BLaER1 treated with 17β-estradiol and CSF1 and Interleukin-3, amounts not matched to agents 10 nM and 100 nM (cell line): ENCODE results near the gene PLN.

ENCODE experiments used
- H3K27ac ChIP-seq, 11 experiments: shearing (Covaris generic); formaldehyde crosslinking; 2 replicates each; pipeline ENCODE4 v1.8.1; 2022
- H3K27me3 ChIP-seq, 11 experiments: shearing (Covaris generic); formaldehyde crosslinking; 2 replicates each; pipeline ENCODE4 v1.8.1; 2022
- H3K36me3 ChIP-seq, 11 experiments: shearing (Covaris generic); formaldehyde crosslinking; 2 replicates each; pipeline ENCODE4 v1.8.1; 2022
- H3K4me1 ChIP-seq, 10 experiments: shearing (Covaris generic); formaldehyde crosslinking; 2 replicates each; pipeline ENCODE4 v1.8.1; 2022
- H3K4me2 ChIP-seq, 11 experiments: shearing (Covaris generic); formaldehyde crosslinking; 2 replicates each; pipeline ENCODE4 v1.8.1; 2022
- H3K4me3 ChIP-seq, 10 experiments: shearing (Covaris generic); formaldehyde crosslinking; 2 replicates each; pipeline ENCODE4 v1.8.1; 2022
- H3K9ac ChIP-seq, 11 experiments: shearing (Covaris generic); formaldehyde crosslinking; 2 replicates each; pipeline ENCODE4 v1.8.1; 2022
- H3K9me3 ChIP-seq, 11 experiments: shearing (Covaris generic); formaldehyde crosslinking; replicated peaks in 1 of 11; 2 replicates each; pipeline ENCODE4 v1.8.1; 2022
- H4K20me1 ChIP-seq, 11 experiments: shearing (Covaris generic); formaldehyde crosslinking; 2 replicates each; pipeline ENCODE4 v1.8.1; 2022
- Cebpa-rat ChIP-seq, 11 experiments: shearing (Covaris generic); IDR thresholded peaks; 2 replicates each; pipeline ENCODE4 v1.8.1; 2022

PLN gene

DNA sequence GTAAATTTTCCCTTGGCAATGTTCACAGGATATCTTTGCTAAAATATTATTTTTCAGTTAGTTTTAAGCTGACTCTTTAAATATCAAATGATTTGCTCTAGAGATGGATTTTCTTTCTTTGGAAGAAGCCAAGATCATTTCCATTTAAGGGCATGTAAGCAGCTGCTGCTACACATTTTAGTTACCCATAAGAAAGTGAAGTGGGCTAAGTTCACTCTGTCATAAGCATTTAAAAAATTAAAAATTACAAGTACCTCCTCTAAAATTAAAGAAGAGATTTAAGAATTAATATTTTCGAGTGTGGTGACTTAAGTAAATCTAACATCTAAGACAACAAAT, 1.2 kb upstream of the PLN start:
- Histone ChIP-seq H3K27ac (no peak overlapping the region), H3K4me1 (peaks cover 0 to 5% (median 0%) of the 10 kb centered on the region in 10 experiments; a peak in 2 of 20 replicates), H3K4me2 (no peak overlapping the region), H3K4me3 (no peak overlapping the region), H3K27me3 (no peaks in the 10 kb centered on the region), H3K9ac (no peak overlapping the region), H3K36me3 (peaks cover 0 to 8% (median 0%) of the 10 kb centered on the region in 11 experiments; a peak in 1 of 22 replicates), H3K9me3 (no peaks in the 10 kb centered on the region), H4K20me1 (peaks cover 0 to 95% (median 0%) of the 10 kb centered on the region in 11 experiments; a peak in 4 of 22 replicates)
- no peak for TF ChIP-seq Cebpa-rat (IDR thresholded peaks at IDR 0.05)

DNA sequence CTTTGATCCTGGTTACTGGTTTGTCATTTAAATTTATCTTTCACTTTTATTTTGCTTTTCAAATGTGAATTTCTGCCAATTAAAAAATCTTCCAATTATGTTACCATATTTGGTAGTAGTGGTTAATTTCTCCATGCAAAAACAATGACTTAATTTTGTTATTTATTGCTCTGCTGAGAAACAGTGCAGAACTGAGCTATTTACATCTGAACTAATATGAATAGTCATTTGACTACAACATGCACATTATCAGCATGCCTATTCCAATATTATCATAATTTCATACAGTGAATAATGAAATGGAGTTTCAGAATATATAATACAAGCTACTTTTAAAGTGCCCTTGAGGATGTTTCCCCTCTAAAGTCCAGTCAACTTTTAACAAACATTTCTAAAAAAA, 517 bp downstream of the PLN start:
- Histone ChIP-seq H4K20me1 (peaks cover 0 to 96% (median 0%) of the 10 kb centered on the region in 11 experiments; a peak in 4 of 22 replicates), H3K27ac (no peak overlapping the region), H3K4me2 (no peak overlapping the region), H3K27me3 (no peaks in the 10 kb centered on the region), H3K36me3 (peaks cover 0 to 9% (median 0%) of the 10 kb centered on the region in 11 experiments; a peak in 1 of 22 replicates), H3K9me3 (no peaks in the 10 kb centered on the region), H3K4me1 (peaks cover 0 to 13% (median 4%) of the 10 kb centered on the region in 10 experiments; a peak in 7 of 20 replicates), H3K4me3 (no peak overlapping the region), H3K9ac (no peak overlapping the region)
- TF ChIP-seq Cebpa-rat (IDR thresholded peaks at IDR 0.05) = no peak

DNA sequence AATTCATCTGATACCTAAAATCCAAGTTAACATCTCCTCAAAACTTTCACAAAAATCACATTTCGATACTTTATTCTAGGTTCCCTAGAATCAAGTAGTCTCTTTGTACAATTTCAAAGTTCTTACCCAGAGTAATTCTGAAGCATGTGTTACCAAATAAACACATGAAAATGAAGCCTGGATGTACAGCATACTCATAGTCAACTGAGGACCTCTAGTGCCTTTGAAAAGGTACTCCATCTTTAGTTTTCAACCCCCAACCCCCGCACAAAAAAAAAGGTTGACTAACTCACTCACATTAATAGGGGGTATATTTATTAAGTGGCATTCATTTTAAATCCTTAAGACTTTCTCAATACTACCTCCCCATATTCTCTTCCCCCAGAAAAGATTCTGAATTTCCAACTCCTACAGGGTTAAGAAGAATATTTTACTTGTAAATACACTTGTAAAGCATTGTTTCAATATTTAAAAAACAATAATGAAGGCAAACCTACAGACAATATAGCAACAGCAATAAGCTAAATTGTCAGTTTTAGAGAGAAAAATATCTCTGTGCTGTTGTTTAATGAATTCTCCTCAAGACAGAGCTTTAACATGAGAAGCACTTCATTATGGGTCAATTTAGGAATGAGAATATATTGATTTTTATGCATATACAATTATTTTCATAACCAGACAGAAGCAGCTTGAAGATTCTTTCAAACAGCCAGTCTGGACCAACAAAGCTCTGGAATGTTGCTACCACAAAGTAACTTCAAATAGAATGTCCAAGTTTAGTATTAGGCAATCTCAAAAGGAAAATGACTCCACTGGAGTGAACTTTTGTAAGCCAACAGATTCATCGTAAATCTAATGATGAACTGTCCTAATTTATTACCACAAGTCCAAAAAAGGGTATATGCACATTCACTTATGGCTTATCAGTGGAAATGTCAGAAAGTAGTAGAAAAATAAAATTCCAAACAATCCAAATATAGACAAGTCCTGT, 3.3 kb downstream of the PLN start:
- Histone ChIP-seq H3K4me2 (no peak overlapping the region), H4K20me1 (peaks cover 0 to 95% (median 0%) of the 10 kb centered on the region in 11 experiments; a peak in 4 of 22 replicates), H3K36me3 (peaks cover 0 to 25% (median 0%) of the 10 kb centered on the region in 11 experiments; a peak in 4 of 22 replicates), H3K4me1 (peaks cover 0 to 17% (median 6%) of the 10 kb centered on the region in 10 experiments; a peak in 8 of 20 replicates), H3K27ac (no peak overlapping the region), H3K9me3 (0 out of 22 replicates have a peak, but pooled peaks cover 0 to 3% (median 0%) of the 10 kb centered on the region in 11 experiments), H3K9ac (no peak overlapping the region), H3K27me3 (no peaks in the 10 kb centered on the region), H3K4me3 (no peak overlapping the region)
- TF ChIP-seq Cebpa-rat (IDR thresholded peaks at IDR 0.05) = no peak

DNA sequence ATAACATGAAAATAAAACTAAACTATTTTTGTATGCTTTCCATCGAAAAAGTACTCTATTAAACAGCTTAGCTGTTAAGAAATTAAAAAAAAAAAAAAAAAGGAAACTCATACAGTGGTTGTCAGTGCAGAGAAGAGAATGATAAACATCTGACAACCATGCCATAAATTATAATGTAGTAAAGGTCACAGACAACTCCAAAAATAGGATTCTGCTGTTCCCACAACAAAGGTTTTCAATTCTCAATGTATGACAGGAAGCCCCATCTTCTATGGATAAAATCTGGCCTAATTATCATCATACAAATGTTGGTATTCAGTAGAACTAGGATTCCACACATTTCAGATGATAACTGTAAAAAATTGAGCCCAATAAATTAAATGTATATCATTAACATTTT, 5.0 kb downstream of the PLN start:
- H3K4me1 ChIP-seq = peaks cover 0 to 17% (median 7%) of the 10 kb centered on the region in 10 experiments; a peak in 9 of 20 replicates
- H3K9ac ChIP-seq = no peak overlapping the region
- no peak overlapping the region for H3K4me3 ChIP-seq
- H3K27ac ChIP-seq = no peak overlapping the region
- H3K27me3 ChIP-seq = no peaks in the 10 kb centered on the region
- no peak overlapping the region for H3K4me2 ChIP-seq
- H3K36me3 ChIP-seq = peaks cover 0 to 37% (median 0%) of the 10 kb centered on the region in 11 experiments; a peak in 5 of 22 replicates
- TF ChIP-seq Cebpa-rat (IDR thresholded peaks at IDR 0.05) = no peak
- peaks cover 0 to 95% (median 0%) of the 10 kb centered on the region in 11 experiments; a peak in 4 of 22 replicates for H4K20me1 ChIP-seq
- 0 out of 22 replicates have a peak, but pooled peaks cover 0 to 3% (median 0%) of the 10 kb centered on the region in 11 experiments for H3K9me3 ChIP-seq

DNA sequence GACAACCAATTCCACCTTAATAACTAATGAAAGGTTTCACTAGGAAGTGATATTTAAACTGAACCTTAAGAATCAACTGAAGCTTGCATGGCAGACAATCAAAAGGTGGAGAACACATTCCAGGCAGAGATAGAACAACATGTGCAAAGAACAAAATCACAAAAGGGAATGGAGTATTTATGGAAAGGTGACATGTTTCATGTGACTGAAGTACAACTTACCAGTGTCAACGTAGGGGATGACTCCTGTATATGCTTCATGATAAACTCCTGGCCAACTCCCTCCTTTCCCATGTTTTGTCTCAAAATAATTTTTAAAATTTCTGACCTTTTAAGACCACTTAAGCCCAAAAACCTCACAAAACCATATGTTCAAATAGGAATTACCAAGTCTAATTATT, 6.6 kb downstream of the PLN start:
- H3K4me2 ChIP-seq = no peak overlapping the region

DNA sequence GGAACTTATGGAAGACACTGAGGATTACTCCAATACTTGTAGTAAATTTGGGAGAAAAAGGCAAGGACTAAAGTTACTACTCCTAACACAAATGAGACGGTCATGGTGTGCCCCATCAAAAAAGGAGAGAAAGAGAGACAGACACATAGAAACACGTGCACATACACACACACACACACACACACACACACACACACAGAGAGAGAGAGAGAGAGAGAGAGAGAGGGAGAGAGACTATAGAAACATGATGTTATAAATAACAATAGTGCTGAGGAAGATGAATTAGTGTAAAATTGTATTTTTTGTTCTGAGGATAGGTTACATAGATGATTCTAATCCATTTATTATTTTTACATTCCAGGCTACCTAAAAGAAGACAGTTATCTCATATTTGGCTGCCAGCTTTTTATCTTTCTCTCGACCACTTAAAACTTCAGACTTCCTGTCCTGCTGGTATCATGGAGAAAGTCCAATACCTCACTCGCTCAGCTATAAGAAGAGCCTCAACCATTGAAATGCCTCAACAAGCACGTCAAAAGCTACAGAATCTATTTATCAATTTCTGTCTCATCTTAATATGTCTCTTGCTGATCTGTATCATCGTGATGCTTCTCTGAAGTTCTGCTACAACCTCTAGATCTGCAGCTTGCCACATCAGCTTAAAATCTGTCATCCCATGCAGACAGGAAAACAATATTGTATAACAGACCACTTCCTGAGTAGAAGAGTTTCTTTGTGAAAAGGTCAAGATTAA, 10.5 kb downstream of the PLN start:
- peaks cover 10 to 23% (median 13%) of the 10 kb centered on the region in 10 experiments for H3K4me1 ChIP-seq
- peak overlapping the region in 9 of 11 experiments; percentile 24 to 67 (median 38); a peak in 17 of 22 replicates for H3K27ac ChIP-seq
- H3K4me2 ChIP-seq = peak overlapping the region; percentile 35 to 74 (median 63); a peak in 21 of 22 replicates
- H3K4me3 ChIP-seq = no peak overlapping the region
- peaks cover 0 to 90% (median 0%) of the 10 kb centered on the region in 11 experiments; a peak in 4 of 22 replicates for H4K20me1 ChIP-seq
- peaks cover 0 to 58% (median 0%) of the 10 kb centered on the region in 11 experiments; a peak in 6 of 22 replicates for H3K36me3 ChIP-seq
- no peak for TF ChIP-seq Cebpa-rat (IDR thresholded peaks at IDR 0.05)
- peak overlapping the region in 5 of 11 experiments; percentile 10 to 42 (median 32); a peak in 6 of 22 replicates for H3K9ac ChIP-seq
- H3K9me3 ChIP-seq = 0 out of 22 replicates have a peak, but pooled peaks cover 0 to 3% (median 0%) of the 10 kb centered on the region in 11 experiments
- H3K27me3 ChIP-seq = no peaks in the 10 kb centered on the region

More for the DNA sequence above, 6.6 kb downstream of the PLN start:
- Histone ChIP-seq H3K9me3 (0 out of 22 replicates have a peak, but pooled peaks cover 0 to 3% (median 0%) of the 10 kb centered on the region in 11 experiments), H3K27me3 (no peaks in the 10 kb centered on the region), H4K20me1 (peaks cover 0 to 95% (median 0%) of the 10 kb centered on the region in 11 experiments; a peak in 4 of 22 replicates), H3K27ac (no peak overlapping the region), H3K9ac (no peak overlapping the region), H3K4me3 (no peak overlapping the region), H3K4me1 (peaks cover 10 to 29% (median 17%) of the 10 kb centered on the region in 10 experiments), H3K36me3 (peaks cover 0 to 40% (median 0%) of the 10 kb centered on the region in 11 experiments; a peak in 5 of 22 replicates)
- no peak for TF ChIP-seq Cebpa-rat (IDR thresholded peaks at IDR 0.05)

DNA sequence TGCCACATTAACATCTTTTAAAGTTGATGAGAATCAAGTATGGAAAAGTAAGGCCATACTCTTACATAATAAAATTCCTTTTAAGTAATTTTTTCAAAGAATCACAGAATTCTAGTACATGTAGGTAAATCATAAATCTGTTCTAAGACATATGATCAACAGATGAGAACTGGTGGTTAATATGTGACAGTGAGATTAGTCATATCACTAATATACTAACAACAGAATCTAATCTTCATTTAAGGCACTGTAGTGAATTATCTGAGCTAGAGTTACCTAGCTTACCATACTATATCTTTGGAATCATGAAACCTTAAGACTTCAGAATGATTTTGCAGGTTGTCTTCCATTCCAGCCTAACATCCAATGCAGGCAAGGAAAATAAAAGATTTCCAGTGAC, 11.6 kb downstream of the PLN start:
- Histone ChIP-seq H3K27me3 (no peaks in the 10 kb centered on the region), H3K4me1 (peaks cover 9 to 23% (median 11%) of the 10 kb centered on the region in 10 experiments), H3K27ac (peak overlapping the region in 4 of 11 experiments; percentile 24 to 67 (median 28); a peak in 5 of 22 replicates), H4K20me1 (peaks cover 0 to 90% (median 0%) of the 10 kb centered on the region in 11 experiments; a peak in 4 of 22 replicates), H3K4me3 (no peak overlapping the region), H3K4me2 (peak overlapping the region in 1 of 11 experiments; percentile 10; a peak in 2 of 22 replicates), H3K9ac (no peak overlapping the region), H3K36me3 (peaks cover 0 to 58% (median 0%) of the 10 kb centered on the region in 11 experiments; a peak in 6 of 22 replicates), H3K9me3 (no peaks in the 10 kb centered on the region)
- TF ChIP-seq Cebpa-rat (IDR thresholded peaks at IDR 0.05) = no peak

DNA sequence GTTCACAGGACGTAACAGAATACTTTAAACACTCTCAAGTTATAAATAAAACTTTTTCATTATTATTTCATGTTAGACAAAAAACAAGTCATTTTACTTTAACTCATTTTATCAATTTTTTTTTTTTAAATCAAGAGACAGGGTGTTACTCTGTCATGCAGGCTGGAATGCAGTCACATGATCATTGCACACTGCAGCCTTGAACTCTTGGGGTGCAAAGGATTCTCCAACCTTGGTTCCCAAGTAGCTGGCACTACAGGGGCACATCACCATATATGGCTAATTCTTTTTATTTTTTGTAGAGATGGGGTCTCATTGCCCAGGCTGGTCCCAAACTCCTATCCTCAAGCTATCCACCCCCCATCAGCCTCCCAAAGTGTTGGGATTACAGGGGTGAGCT, 14.2 kb downstream of the PLN start:
- Histone ChIP-seq H3K4me2 (no peak overlapping the region), H3K9me3 (no peaks in the 10 kb centered on the region), H3K4me1 (peaks cover 9 to 23% (median 11%) of the 10 kb centered on the region in 10 experiments), H4K20me1 (peaks cover 0 to 95% (median 0%) of the 10 kb centered on the region in 11 experiments; a peak in 6 of 22 replicates), H3K27me3 (no peaks in the 10 kb centered on the region), H3K27ac (no peak overlapping the region), H3K4me3 (no peak overlapping the region), H3K36me3 (peaks cover 0 to 60% (median 0%) of the 10 kb centered on the region in 11 experiments; a peak in 8 of 22 replicates), H3K9ac (no peak overlapping the region)
- no peak for TF ChIP-seq Cebpa-rat (IDR thresholded peaks at IDR 0.05)
